Renal pelvis (tissue), 4 donors: Measurements from ENCODE around the gene RYR3. TPM values are rescaled to one million over a fixed set of nuclear protein-coding genes. Genes with fewer than 3 reads are reported as not detected.

ENCODE experiments used
- DNase-seq: peaks from one replicate; pipeline ENCODE4 v3.0.0-alpha.2; 2013
- polyA plus RNA-seq, 3 donors: library from polyadenylated mRNA; unstranded; fragments of 120-200 nt; gene quantifications; one replicate each; pipeline ENCODE4 v1.2.1, GENCODE V29; 2013; ENCODE audit not compliant: insufficient read length in 3 of 3

The RYR3 gene
- polyA plus RNA-seq, 3 donors = 8.2 to 19.2 (median 14.2) TPM

- no peak for DNase-seq
Measured at GRCh38 chr15:33701304-33701696, 390.5 kb downstream of the RYR3 start.

DNA sequence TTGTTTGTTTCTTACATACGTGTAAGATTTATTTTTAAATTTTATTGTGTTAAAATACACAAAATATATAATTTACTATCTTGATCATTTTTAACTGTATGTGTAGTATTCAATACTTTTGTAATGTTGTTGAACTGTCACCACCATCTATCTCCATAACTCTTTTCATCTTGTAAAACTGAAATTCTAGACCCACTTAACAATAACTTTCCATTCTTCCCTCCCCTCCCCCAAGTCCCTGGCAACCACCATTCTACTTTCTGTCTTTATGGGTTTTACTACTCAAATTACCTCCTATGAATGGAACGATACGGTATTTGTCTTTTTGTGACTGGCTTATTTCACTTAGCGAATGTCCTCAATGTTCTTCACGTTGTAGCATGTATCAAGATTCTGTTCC lies 395.4 kb downstream of the RYR3 start:
- no peak for DNase-seq

GRCh38 chr15:33710748-33711147 lies 400.0 kb downstream of the RYR3 start:
- DNase-seq = no peak

GRCh38 chr15:33716025-33716424 lies 405.3 kb downstream of the RYR3 start:
- DNase-seq = no peak

DNA sequence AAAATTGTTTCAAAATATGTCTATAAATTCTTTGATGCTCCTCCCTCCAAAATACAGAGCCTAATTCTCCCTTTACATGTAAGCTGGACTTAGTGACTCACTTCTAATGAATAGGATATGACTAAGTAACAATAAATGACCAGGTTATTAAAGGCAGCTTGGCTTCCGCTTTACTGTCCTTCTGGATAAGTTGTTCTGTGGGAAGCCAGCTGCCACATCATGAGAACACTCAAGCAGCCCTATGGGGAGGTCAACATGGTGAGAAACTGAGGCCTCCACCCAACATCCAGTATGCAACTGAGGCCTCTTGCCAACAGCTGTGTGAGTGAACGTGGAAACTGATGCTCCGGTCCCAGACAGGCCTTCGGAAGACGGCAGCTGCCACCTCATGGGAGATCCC lies 410.2 kb downstream of the RYR3 start:
- DNase-seq = no peak

GRCh38 chr15:33722005-33722672 lies 411.4 kb downstream of the RYR3 start:
- no peak for DNase-seq

DNA sequence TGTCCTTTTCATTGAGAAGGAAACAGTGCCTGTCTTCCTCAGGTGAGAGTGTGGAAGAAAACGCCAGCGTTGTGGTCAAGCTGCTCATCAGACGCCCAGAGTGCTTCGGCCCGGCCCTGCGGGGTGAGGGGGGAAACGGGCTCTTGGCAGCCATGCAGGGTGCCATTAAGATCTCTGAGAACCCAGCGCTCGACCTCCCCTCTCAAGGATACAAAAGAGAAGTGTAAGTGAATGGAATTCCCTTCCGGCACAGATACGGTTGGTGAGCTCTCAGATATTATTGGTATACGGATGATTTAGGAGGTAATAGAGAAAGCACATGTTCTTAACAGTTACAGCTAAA lies 411.9 kb downstream of the RYR3 start:
- DNase-seq = no peak

GRCh38 chr15:33724321-33725036 lies 413.7 kb downstream of the RYR3 start:
- no peak for DNase-seq

GRCh38 chr15:33729653-33730052 lies 418.9 kb downstream of the RYR3 start:
- peak; percentile 58 for DNase-seq

GRCh38 chr15:33730815-33731214 lies 420.0 kb downstream of the RYR3 start:
- DNase-seq = no peak

GRCh38 chr15:33735143-33735542 lies 424.4 kb downstream of the RYR3 start:
- no peak for DNase-seq

DNA sequence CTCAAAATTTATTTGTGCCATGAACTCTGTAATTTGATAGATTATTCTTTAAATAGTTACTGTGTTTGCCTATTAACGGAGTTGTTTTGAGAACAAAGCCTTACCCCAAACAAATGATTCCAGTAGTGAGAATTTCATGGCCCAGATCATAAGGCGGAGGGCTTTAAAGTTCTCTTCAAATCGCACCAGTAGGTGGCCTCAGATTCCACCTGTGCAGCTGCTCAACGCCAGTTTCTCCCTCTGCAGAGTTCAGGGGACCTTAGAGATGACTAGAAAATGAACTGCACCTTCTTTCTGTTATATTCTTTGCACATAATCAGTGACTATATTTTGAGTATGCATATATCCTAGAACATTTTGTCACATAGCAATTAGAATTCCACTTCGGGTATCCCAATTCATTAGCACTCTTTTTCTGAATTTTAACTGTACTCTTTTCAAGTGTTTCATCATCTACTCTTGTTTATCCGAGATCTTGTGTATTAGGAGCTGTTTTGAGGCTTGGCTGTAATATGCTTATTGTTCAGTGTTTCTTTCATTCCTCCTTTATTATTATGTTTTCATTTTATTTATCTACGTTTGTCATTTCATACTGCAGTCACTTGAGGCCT lies 425.0 kb downstream of the RYR3 start:
- no peak for DNase-seq

- DNase-seq = peak; percentile 30
Measured at GRCh38 chr15:33737687-33738601, 427.2 kb downstream of the RYR3 start.

- DNase-seq = no peak
Measured at GRCh38 chr15:33738941-33739664, 428.3 kb downstream of the RYR3 start.

DNA sequence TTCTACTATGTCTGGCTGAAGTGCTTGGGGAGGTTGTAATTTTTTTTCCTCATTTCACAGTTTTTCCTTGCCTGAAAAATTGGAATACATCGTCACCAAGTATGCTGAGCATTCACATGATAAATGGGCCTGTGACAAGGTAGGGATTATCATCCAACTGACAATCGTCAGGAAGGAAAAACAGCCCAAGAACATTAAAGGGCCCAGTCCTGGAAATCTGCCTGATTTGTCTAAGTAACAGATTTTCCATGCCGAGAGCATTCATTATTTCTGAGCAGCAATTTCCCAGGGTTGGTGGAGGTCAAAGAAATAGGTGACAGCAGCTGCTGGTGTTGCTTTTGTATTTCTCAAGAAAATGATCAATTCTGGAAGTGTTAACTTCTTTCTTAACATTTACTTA lies 431.5 kb downstream of the RYR3 start:
- no peak for DNase-seq

DNA sequence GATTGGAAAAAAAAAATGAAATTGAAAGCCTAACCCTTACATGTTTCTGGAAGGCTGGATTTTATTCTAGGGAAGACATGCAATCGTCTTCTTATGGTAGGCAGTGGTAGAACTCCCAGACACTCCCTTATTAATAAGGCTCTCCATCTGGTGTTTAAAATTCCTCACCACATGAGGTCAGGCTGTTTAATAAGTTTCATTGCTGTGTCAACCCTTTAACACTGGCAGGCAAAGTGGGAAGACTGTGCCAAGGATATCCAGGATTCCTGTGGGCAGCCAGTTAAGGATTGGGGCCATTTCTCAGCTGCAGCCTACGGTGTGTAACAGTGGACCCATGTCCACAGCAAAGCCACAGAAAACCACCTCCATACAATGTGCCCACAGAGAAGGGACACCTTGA lies 432.0 kb downstream of the RYR3 start:
- no peak for DNase-seq

DNA sequence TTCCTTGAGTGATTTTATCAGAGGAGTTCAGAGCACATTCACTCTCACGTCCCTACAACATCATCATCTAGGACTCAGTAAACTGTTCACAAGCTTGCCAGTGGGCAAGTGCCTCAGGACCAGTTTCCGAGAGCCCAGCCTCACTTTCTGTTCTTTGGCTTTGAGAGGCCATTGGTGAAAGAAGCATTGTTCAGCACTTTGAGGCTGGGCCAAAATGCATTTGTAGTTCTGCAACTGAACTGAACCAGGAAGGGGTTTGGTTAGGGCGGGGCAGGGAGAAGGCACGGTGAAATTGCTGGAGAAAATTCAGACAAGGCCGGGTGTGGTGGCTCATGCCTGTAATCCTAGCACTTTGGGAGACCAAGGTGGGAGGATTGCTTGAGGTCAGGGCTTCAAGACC lies 435.4 kb downstream of the RYR3 start:
- DNase-seq = no peak

DNA sequence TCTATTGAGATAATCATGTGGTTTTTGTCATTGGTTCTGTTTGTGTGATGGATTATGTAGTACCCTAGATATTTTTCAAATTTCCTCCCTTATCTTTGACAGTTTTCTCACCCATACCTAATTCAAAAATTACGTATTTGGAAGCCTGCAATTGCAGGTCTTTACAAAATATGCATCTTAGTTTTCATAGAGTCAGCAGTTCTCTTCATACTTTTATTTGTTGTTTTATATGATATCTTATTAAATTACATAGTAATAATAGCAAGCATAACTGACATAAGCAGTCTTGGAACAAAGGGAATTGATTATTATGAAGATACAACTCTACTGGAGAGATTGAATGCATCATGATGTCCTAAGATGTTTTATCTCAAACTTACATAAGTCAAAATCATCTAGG lies 442.2 kb downstream of the RYR3 start:
- DNase-seq = no peak

- DNase-seq = no peak
Measured at GRCh38 chr15:33754242-33754641, 443.5 kb downstream of the RYR3 start.

DNA sequence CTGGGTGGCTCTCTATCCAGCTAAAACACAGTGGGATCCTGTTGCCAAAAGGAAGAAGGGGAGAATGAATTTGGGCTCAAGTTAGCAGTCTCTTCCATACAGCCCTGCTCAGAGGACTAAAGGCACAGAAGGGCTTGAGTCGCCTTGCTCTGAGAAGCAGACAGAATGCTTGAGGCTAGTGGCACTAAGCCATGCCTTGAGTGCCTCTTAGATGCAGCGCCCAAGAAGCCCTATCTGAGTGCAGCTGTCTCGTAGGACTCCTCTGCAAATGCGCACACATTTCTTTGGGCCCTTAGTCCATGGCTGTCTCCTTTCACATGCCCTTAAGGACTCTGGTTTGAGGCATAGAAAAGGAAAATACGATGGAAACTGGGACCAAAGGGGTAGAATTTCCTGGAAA lies 446.2 kb downstream of the RYR3 start:
- DNase-seq = no peak

DNA sequence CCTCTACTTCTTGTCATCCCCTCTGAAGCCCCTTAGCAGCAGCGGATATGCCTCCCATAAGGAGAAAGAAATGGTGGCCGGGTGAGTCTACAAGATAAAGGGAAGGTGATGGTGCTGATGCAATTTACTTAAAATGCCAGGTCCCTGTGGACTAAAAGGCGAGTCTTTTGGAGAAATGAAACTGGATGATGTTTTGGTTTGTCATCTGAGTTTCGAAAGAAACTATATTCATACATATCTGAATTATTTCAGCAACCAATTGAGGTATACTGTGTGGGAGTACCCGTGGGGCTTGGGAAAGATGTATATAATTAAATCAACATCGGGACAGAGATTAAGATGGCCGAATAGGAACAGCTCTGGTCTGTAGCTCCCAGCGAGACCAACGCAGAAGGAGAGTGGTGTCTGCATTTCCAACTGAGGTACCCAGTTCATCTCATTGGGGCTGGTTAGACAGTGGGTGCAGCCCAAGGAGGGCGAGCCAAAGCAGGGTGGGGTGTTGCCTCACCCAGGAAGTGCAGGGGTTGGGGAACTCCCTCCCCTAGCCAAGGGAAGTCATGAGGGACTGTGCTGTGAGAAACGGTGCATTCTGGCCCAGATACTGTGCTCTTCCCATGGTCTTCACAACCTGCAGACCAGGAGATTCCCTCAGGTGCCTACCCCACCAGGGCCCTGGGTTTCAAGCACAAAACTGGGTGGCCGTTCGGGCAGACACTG lies 446.9 kb downstream of the RYR3 start:
- DNase-seq = no peak
